Esophagus squamous epithelium (tissue), 4 donors: ENCODE data around the gene LGALS7.
"Not testable (repeated sequence)": the region's sequence is repeated elsewhere in the genome, so short reads cannot be mapped to it uniquely, and the experiment has no call there.

Source experiments
- CTCF ChIP-seq, 6 experiments: fragments of 450-650 bp in 4 of 6; fragments of 200-600 bp in 2 of 6; sonication (generic) in 2 of 6; IDR thresholded peaks; one replicate each; pipeline ENCODE4 v1.5.1; 2016 to 2019; ENCODE audit warnings: antibody characterized with exemption in 6 of 6, mild to moderate bottlenecking in 4 of 6, moderate library complexity in 4 of 6
- POLR2A ChIP-seq, 4 donors: fragments of 450-650 bp; IDR thresholded peaks; one replicate each; pipeline ENCODE4 v1.6.1; 2017; ENCODE audit warnings: antibody characterized with exemption in 4 of 4, mild to moderate bottlenecking in 4 of 4, moderate library complexity in 3 of 4

- TF ChIP-seq CTCF, POLR2A (IDR thresholded peaks at IDR 0.05): not testable (repeated sequence)
These were observed 18.2 kb upstream of the LGALS7 start for GRCh38 chr19:38791451-38792064.
